Spinal cord (tissue), 10 donors: ENCODE results near the gene CLTB. TPM values are rescaled to one million over a fixed set of nuclear protein-coding genes. Genes with fewer than 3 reads are reported as not detected.

Experiments used
- DNase-seq, 6 donors: peaks; one replicate each; pipeline versions ENCODE4 v3.0.0 to v3.0.0-alpha.2; 2013 to 2015; ENCODE audit warnings: low spot score in 6 of 6, low read depth in 4 of 6
- H3K27ac ChIP-seq: one replicate; pipeline ENCODE4 v1.5.1; 2013; ENCODE audit warnings: low read depth, low read length, control low read depth
- H3K27me3 ChIP-seq: one replicate; pipeline ENCODE4 v1.6.1; 2013; ENCODE audit warnings: low read length; ENCODE audit not compliant: control insufficient read depth, insufficient read depth
- H3K36me3 ChIP-seq: one replicate; pipeline ENCODE4 v1.6.1; 2013; ENCODE audit warnings: low read length; ENCODE audit not compliant: control insufficient read depth, insufficient read depth
- H3K4me1 ChIP-seq: one replicate; pipeline ENCODE4 v1.6.1; 2013; ENCODE audit warnings: low read length; ENCODE audit not compliant: control insufficient read depth, insufficient read depth
- H3K4me3 ChIP-seq: one replicate; pipeline ENCODE4 v1.5.1; 2013; ENCODE audit warnings: low read depth, low read length, control low read depth
- H3K9me3 ChIP-seq: one replicate; pipeline ENCODE4 v1.6.1; 2013; ENCODE audit warnings: low read length; ENCODE audit not compliant: control insufficient read depth, insufficient read depth
- WGBS: methylation state at CpG from one replicate; pipeline ENCODE4 v1.1.5; 2013; ENCODE audit warnings: missing lambda C conversion rate; ENCODE audit not compliant: insufficient coverage; 5-methylcytosine and 5-hydroxymethylcytosine counted together
- polyA plus RNA-seq, 2 donors: library from polyadenylated mRNA; unstranded; fragments of 120-200 nt; gene quantifications; one replicate each; pipeline ENCODE4 v1.2.1, GENCODE V29; 2013; ENCODE audit not compliant: insufficient read length in 2 of 2
- total RNA-seq, 2 donors: library from RNA; depleted of rRNA in 1 of 2; stranded (reverse); fragments of 120-200 nt in 1 of 2; fragments of >200 nt in 1 of 2; gene quantifications; one replicate each; pipeline versions ENCODE4 v1.2.3 to v1.2.4, GENCODE V29; 2013 to 2014
- donor health status: healthy.

The CLTB gene
- total and polyA plus RNA-seq, 4 donors, result 70.8 to 191 (median 160) TPM

- H3K27me3 ChIP-seq, result no peaks in the 10 kb centered on the region
- H3K9me3 ChIP-seq, result no peaks in the 10 kb centered on the region
- 3% methylated on average over 21 of the region's 27 CpGs for WGBS
- peak overlapping the region; percentile 82 for H3K27ac ChIP-seq
- H3K4me3 ChIP-seq, result peak overlapping the region; percentile 87
- DNase-seq, result peak in 1 of 6 donors; percentile 15
- H3K36me3 ChIP-seq, result peaks cover 9% of the 10 kb centered on the region
- peaks cover 14% of the 10 kb centered on the region for H3K4me1 ChIP-seq
These were observed 55.4 kb downstream of the CLTB start for GRCh38 chr5:176360894-176361436.

GRCh38 chr5:176359658-176360057 is 56.7 kb downstream of the CLTB start:
- no CpG with 5 or more reads among the region's 4 CpGs for WGBS
- peaks cover 17% of the 10 kb centered on the region for H3K36me3 ChIP-seq

GRCh38 chr5:176356179-176356566 is 60.2 kb downstream of the CLTB start:
- Histone ChIP-seq H3K4me3 (no peak overlapping the region), H3K4me1 (peaks cover 9% of the 10 kb centered on the region), H3K9me3 (no peaks in the 10 kb centered on the region), H3K27me3 (no peaks in the 10 kb centered on the region), H3K27ac (no peak overlapping the region), H3K36me3 (peaks cover 38% of the 10 kb centered on the region)
- no CpG with 5 or more reads among the region's 3 CpGs for WGBS
- no peak for DNase-seq

More at GRCh38 chr5:176359658-176360057, 56.7 kb downstream of the CLTB start:
- no peaks in the 10 kb centered on the region for H3K9me3 ChIP-seq
- H3K27ac ChIP-seq, result no peak overlapping the region
- peaks cover 10% of the 10 kb centered on the region for H3K4me1 ChIP-seq
- no peak overlapping the region for H3K4me3 ChIP-seq
- H3K27me3 ChIP-seq, result no peaks in the 10 kb centered on the region
- DNase-seq, result no peak

- DNase-seq, result no peak
- Histone ChIP-seq H3K9me3 (no peaks in the 10 kb centered on the region), H3K36me3 (peaks cover 44% of the 10 kb centered on the region), H3K27ac (no peak overlapping the region), H3K4me1 (peaks cover 8% of the 10 kb centered on the region), H3K27me3 (no peaks in the 10 kb centered on the region), H3K4me3 (no peak overlapping the region)
- 82% methylated on average over 15 of the region's 16 CpGs for WGBS
These were observed 60.8 kb downstream of the CLTB start for GRCh38 chr5:176355400-176356178.

- no peak overlapping the region for H3K4me3 ChIP-seq
- H3K27ac ChIP-seq, result no peak overlapping the region
- no peaks in the 10 kb centered on the region for H3K27me3 ChIP-seq
- DNase-seq, result no peak
- peaks cover 56% of the 10 kb centered on the region for H3K36me3 ChIP-seq
- H3K9me3 ChIP-seq, result no peaks in the 10 kb centered on the region
- 77% methylated on average over 4 of the region's 4 CpGs for WGBS
- H3K4me1 ChIP-seq, result no peaks in the 10 kb centered on the region
These were observed 62.8 kb downstream of the CLTB start for GRCh38 chr5:176353533-176353932.

- Histone ChIP-seq H3K9me3 (no peaks in the 10 kb centered on the region), H3K27ac (no peak overlapping the region), H3K36me3 (peaks cover 62% of the 10 kb centered on the region), H3K4me3 (no peak overlapping the region), H3K4me1 (no peaks in the 10 kb centered on the region), H3K27me3 (no peaks in the 10 kb centered on the region)
- WGBS, result 89% methylated on average over 3 of the region's 5 CpGs
- DNase-seq, result no peak
These were observed 64.0 kb downstream of the CLTB start for GRCh38 chr5:176352116-176352878.

- 100% methylated on average over 2 of the region's 8 CpGs for WGBS
- H3K36me3 ChIP-seq, result peaks cover 63% of the 10 kb centered on the region
- H3K4me1 ChIP-seq, result no peaks in the 10 kb centered on the region
- H3K27me3 ChIP-seq, result no peaks in the 10 kb centered on the region
- no peaks in the 10 kb centered on the region for H3K9me3 ChIP-seq
- no peak for DNase-seq
- no peak overlapping the region for H3K27ac ChIP-seq
- no peak overlapping the region for H3K4me3 ChIP-seq
These were observed 65.9 kb downstream of the CLTB start for GRCh38 chr5:176350416-176350815.

- WGBS, result no CpG with 5 or more reads among the region's 2 CpGs
- Histone ChIP-seq H3K9me3 (no peaks in the 10 kb centered on the region), H3K4me1 (no peaks in the 10 kb centered on the region), H3K27me3 (no peaks in the 10 kb centered on the region), H3K36me3 (peaks cover 30% of the 10 kb centered on the region), H3K4me3 (no peak overlapping the region), H3K27ac (no peak overlapping the region)
- no peak for DNase-seq
These were observed 73.4 kb downstream of the CLTB start for GRCh38 chr5:176342766-176343458.
